GM21737 (cell line): ENCODE measurements around the gene HMGB3.
A peak's percentile ranks its signal among the peaks of the same experiment; 100 is the strongest.
"Not testable (repeated sequence)": the region's sequence is repeated elsewhere in the genome, so short reads cannot be mapped to it uniquely, and the experiment has no call there.

Experiments used
- ATAC-seq: cut with Tn5 transposase; IDR thresholded peaks from one replicate; pipeline ENCODE4 v1.9.1; 2021; ENCODE audit warnings: mild to moderate bottlenecking, moderate library complexity; ENCODE audit not compliant: unreplicated experiment

The HMGB3 gene

GRCh38 chrX:150977411-150978162, 5.5 kb upstream of the HMGB3 start:
- no peak for ATAC-seq

- ATAC-seq: no peak
Measured at GRCh38 chrX:150980186-150980585, 2.9 kb upstream of the HMGB3 start.

GRCh38 chrX:150980711-150981110, 2.4 kb upstream of the HMGB3 start:
- ATAC-seq: no peak

GRCh38 chrX:150982235-150982787, 824 bp upstream of the HMGB3 start:
- no peak for ATAC-seq

DNA sequence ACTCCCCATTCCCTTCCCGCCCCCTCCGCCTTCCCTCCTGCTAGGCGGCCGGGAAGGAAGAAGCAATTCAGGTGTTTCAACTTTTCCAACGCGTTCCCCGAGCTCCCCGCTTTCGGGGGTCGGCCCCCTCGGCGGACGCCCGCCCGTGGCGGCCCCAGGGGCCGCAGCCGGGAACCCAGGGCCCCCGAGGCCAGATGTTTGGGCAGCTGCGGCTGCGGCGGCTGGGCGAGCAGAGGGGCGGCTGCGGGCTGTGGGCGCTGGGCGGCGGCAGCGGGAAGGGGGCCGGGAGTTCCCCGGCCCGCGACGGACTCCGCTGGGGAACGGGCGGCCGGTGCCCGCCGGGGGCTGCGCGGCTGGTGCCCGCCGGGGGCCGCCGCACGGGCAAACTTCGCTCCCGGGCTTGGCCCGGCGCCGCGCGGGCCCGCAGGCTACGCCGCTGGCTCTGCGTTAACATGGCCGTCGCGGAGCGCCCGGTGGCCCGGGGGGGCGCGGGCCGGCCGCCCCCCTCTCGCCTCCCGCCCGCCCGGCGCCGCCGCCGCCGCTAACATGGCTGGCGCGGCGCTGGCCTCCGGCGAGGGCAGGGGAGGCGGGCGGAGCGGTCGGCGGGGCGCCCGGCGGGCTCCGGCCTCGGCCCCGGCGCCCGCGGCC, 510 bp downstream of the HMGB3 start:
- ATAC-seq: peak; percentile 18

- ATAC-seq: peak; percentile 2
Measured at GRCh38 chrX:150984169-150984824, 1.2 kb downstream of the HMGB3 start.

DNA sequence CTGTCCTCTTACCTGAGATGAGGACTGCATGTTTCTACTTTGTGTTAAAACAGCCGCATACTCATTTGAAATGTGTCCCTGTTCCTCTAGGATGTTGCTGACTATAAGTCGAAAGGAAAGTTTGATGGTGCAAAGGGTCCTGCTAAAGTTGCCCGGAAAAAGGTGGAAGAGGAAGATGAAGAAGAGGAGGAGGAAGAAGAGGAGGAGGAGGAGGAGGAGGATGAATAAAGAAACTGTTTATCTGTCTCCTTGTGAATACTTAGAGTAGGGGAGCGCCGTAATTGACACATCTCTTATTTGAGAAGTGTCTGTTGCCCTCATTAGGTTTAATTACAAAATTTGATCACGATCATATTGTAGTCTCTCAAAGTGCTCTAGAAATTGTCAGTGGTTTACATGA, 4.6 kb downstream of the HMGB3 start:
- ATAC-seq: not testable (repeated sequence)

DNA sequence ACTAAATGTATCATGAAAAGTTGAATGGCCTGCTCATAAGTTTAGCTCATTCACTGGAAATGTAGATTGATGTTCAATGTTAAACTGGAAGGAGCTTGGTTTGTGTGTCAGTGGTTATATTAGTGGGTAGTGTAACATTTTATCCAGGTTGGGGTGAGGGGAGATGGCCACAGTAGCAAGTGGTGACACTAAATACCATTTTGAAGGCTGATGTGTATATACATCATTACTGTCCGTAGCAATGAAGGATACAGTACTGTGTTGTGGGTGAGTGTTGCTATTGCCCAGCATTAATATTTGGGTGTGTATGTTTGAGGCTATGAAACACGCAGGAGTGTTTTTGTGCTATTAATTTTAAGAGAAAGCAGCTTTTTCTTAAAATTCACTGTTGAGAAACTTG, 6.3 kb downstream of the HMGB3 start:
- no peak for ATAC-seq

DNA sequence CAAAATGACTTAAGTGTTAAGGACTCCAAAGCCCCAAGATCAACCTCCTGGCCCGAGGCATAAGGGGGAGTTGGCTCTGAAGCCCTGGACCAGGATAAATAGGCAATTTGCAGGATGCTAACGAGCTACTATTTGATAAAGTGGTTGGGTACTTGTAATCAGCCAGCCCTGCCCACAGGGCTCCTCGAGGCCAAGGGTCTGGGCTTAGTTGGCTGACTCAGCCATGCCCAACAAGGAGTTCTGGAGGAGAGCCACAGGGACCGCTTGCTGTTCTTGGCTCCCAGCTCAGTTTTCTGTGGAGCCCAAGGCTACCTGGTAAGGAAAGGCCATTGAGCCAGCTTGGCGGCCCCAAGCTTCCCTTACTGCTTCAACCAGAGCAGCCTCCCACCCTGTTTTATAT, 7.8 kb downstream of the HMGB3 start:
- no peak for ATAC-seq

DNA sequence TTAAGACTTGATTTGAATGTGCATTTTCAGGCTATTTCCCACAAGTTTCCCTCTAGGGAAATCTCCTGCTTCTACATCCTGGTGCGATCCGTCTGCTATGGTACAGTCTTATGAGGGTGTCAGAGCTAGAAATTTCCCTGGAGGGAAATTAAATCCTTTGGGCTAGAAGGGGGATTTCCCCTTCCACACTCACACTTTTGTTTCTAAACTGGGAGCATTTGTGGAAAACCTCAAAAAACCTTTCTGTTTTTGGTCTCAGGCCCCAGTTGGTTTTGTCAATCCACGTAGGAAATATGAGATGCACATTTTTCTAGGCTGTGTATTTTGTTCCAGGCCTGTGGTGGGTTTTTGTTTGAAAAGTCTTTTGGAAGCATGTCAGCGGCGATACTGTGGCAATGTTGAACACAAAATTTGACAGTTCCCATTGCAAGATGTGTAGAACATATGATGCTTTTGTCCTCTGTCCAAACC, 17.8 kb downstream of the HMGB3 start:
- ATAC-seq: no peak

- no peak for ATAC-seq
Measured at GRCh38 chrX:151004085-151004484, 20.9 kb downstream of the HMGB3 start.

GRCh38 chrX:151006410-151007109, 23.4 kb downstream of the HMGB3 start:
- no peak for ATAC-seq

GRCh38 chrX:151009582-151009981, 26.4 kb downstream of the HMGB3 start:
- no peak for ATAC-seq

DNA sequence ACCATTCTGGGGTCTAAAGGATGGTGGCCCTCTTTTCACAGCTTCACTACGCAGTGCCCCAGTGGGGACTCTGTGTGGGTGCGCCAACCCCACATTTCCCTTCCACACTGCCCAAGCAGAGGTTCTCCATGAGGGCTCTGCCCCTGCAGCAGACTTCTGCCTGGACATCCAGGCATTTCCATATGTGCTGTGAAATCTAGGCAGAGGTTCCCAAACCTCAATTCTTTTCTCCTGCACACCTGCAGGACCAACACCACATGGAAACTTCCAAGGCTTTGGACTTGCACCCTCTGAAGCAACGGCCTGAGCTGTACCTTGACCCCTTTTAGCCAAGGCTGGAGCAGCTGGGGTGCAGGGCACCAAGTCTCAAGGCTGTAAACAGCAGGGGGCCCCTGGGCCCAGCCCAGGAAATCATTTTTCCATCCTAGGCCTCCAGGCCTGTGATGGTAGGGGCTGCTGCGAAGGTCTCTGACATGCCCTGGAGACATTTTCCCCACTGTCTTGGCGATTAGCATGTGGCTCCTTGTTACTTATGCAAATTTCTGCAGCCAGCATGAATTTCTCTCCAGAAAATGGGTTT, 30.1 kb downstream of the HMGB3 start:
- ATAC-seq: no peak

DNA sequence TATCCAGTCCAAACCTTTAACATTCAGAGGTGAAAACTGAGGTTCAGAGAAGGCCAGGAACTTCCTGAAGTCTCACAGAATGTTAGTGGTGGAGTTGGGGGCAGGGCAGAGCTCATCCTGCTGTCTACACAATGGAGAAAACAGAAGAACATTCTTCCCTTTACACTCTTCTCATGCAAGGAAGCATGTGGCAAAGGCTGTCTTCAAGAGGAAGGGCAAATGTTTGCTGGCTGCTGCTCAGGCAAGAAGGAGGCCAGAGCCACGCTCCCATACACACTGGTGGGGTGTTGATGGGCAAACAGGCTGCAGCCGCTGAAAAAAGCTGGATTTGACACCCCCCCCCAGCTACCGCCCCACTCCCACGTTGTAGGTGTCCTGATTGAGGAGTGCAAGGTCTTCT, 32.5 kb downstream of the HMGB3 start:
- ATAC-seq: no peak

DNA sequence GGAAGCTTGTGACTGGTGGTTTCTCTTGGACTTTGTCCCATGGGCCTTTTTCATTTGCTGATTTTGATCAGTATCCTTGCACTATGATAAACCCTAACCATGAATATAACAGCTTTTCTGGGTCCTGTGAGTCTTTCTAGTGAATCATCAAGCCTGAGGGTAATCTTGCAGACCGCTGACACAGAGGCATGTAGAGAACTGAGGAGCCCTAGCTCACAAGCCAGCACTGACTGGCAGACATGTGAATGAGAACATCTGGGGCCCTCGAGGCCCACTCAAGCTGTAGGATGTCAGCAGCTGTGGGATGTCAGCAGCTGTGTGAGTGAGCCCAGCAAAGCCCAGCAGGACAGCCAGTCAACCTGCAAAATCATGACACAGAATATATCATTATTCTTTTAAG, 36.7 kb downstream of the HMGB3 start:
- no peak for ATAC-seq

- no peak for ATAC-seq
Measured at GRCh38 chrX:151030845-151031244, 47.7 kb downstream of the HMGB3 start.

DNA sequence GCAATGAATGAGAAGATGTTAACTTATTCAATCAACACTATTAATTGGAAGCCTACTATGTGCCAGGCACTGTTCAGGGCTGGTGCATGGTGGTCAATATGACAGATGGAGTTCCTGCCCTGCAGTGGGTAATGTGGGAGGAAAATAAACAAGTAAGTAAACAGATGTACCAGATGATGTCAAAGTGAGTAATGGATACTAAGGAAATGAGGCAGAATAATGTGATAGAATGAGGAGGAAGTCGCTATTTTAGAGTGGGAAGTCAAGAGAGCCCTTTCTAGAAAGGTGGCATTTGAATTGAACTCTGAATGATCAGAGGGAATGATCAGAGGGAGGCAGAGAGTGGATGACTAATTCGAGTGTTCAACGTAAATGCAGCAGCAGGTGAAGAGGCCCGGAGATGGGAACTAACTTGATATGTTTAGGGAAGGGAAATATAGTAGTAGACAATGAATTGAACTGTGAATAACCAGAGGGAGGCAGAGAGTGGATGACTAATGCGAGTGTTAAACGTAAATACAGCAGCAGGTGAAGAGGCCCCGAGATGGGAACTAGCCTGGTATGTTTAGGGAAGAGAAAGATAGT, 48.3 kb downstream of the HMGB3 start:
- no peak for ATAC-seq

- ATAC-seq: no peak
Measured at GRCh38 chrX:151039351-151039750, 56.2 kb downstream of the HMGB3 start.
